K562 (cell line): Measurements from ENCODE around the gene SF3B4. TPM values are rescaled to one million over a fixed set of nuclear protein-coding genes. Genes with fewer than 3 reads are reported as not detected.

Experiments used
- ATAC-seq: fragments of 200-7000 bp; cut with Tn5 transposase; 3 replicates; pipeline ENCODE4 v1.9.1; 2020; ENCODE audit warnings: moderate library complexity
- BruUV-seq: library from RNA; stranded (reverse); fragments of 400-500 nt; replicated peaks from 2 replicates; lab custom pipeline; 2021; lab: Mats Ljungman, UMichigan
- CTCF ChIA-PET: fragments of 300-600 bp; formaldehyde crosslinking; extraction: SDS; loops from one replicate; lab custom pipeline; 2021; ENCODE audit warnings: low intra/inter-chr PET ratio; lab: Yijun Ruan, JAX
- POLR2A ChIA-PET: fragments of 300-600, 350-650 bp; sonication (Branson Sonifier 250); formaldehyde crosslinking; extraction: SDS; loops from one replicate; lab custom pipeline; 2021; ENCODE audit warnings: antibody characterized with exemption, inconsistent platforms; lab: Yijun Ruan, JAX
- DNase-seq, 4 experiments: peaks; one replicate each; pipeline versions ENCODE4 v3.0.0 to v3.0.0-alpha.2; 2011 to 2018; ENCODE audit warnings: low spot score in 3 of 4, mixed read lengths in 3 of 4; ENCODE audit errors: extremely low read depth in 1 of 4
- FAIRE-seq: peaks from 2 replicates; lab custom pipeline; 2011; peaks lifted over from hg19 to GRCh38; lab: Jason Lieb, UNC
- H2AFZ ChIP-seq: 2 replicates; pipeline ENCODE4 v1.6.0; 2011; ENCODE audit warnings: low read depth, low read length, control low read depth, inconsistent platforms
- H3K27ac ChIP-seq: fragments of 200-600 bp; 3 replicates; pipeline ENCODE4 v1.8.0; 2011; ENCODE audit warnings: low read depth, mild to moderate bottlenecking, control low read depth, inconsistent platforms, low read length, moderate library complexity, mixed read lengths; ENCODE audit errors: extremely low read depth
- H3K27me3 ChIP-seq, 2 experiments: fragments of 300-600 bp in 1 of 2; 2 replicates in 1 of 2; 3 replicates in 1 of 2; pipeline versions ENCODE4 v1.6.0 to v1.8.0; 2011; ENCODE audit warnings: inconsistent platforms in 2 of 2, low read length in 2 of 2, mild to moderate bottlenecking in 1 of 2, mixed read lengths in 1 of 2, moderate library complexity in 1 of 2; ENCODE audit not compliant: control insufficient read depth in 2 of 2, insufficient read depth in 2 of 2
- H3K36me3 ChIP-seq: fragments of 300-600 bp; 3 replicates; pipeline ENCODE4 v1.8.0; 2011; ENCODE audit warnings: mild to moderate bottlenecking, low read length, inconsistent platforms; ENCODE audit not compliant: control insufficient read depth, insufficient read depth
- H3K4me1 ChIP-seq, 2 experiments: fragments of 200-600 bp in 1 of 2; replicated peaks in 1 of 2; 2 replicates in 1 of 2; 3 replicates in 1 of 2; pipeline versions ENCODE4 v1.5.1 to v1.8.0; 2011; ENCODE audit warnings: inconsistent platforms in 2 of 2, low read length in 2 of 2, mild to moderate bottlenecking in 1 of 2, mixed read lengths in 1 of 2, moderate library complexity in 1 of 2; ENCODE audit not compliant: control insufficient read depth in 2 of 2, insufficient read depth in 2 of 2
- H3K4me2 ChIP-seq: 2 replicates; pipeline ENCODE4 v1.6.1; 2011; ENCODE audit warnings: low read length, control low read depth, inconsistent platforms, mixed read lengths; ENCODE audit not compliant: insufficient read depth
- H3K4me3 ChIP-seq: fragments of 200-600 bp; sonication (generic), shearing (Covaris generic); 2 replicates; pipeline ENCODE4 v1.5.1; 2016; ENCODE audit warnings: control low read depth, inconsistent platforms
- H3K79me2 ChIP-seq: fragments of 200-600 bp; 3 replicates; pipeline ENCODE4 v1.8.0; 2011; ENCODE audit warnings: low read length, inconsistent platforms; ENCODE audit not compliant: control insufficient read depth, insufficient read depth
- H3K9ac ChIP-seq, 2 experiments: 2 replicates each; pipeline versions ENCODE4 v1.6.0 to v1.6.1; 2011; ENCODE audit warnings: low read depth in 2 of 2, low read length in 2 of 2, control low read depth in 1 of 2, inconsistent platforms in 1 of 2, mild to moderate bottlenecking in 1 of 2, mixed read lengths in 1 of 2; ENCODE audit not compliant: insufficient read depth in 1 of 2
- H3K9me1 ChIP-seq: one replicate; pipeline ENCODE4 v1.6.0; 2011; ENCODE audit warnings: inconsistent platforms, mild to moderate bottlenecking, low read length, moderate library complexity; ENCODE audit not compliant: control insufficient read depth, insufficient read depth
- H3K9me3 ChIP-seq: replicated peaks from 2 replicates; pipeline ENCODE4 v1.5.1; 2011; ENCODE audit warnings: low read depth, low read length, inconsistent platforms; ENCODE audit not compliant: control insufficient read depth, insufficient read depth
- H4K20me1 ChIP-seq: replicated peaks from 2 replicates; pipeline ENCODE4 v1.6.1; 2011; ENCODE audit warnings: low read length, inconsistent platforms, mixed read lengths; ENCODE audit not compliant: control insufficient read depth, insufficient read depth
- FOXJ3 ChIP-seq: sonication (generic); formaldehyde crosslinking; IDR thresholded peaks from 2 replicates; pipeline ENCODE4 v1.4.0; 2020; ENCODE audit warnings: mild to moderate bottlenecking, missing genetic modification reagents
- HDAC2 ChIP-seq: fragments of 450-650 bp; IDR thresholded peaks from 2 replicates; pipeline ENCODE4 v1.6.1; 2016; ENCODE audit warnings: mild to moderate bottlenecking
- MAFG ChIP-seq: fragments of 450-650 bp; conservative IDR thresholded peaks from 2 replicates; pipeline ENCODE4 v1.6.1; 2016; ENCODE audit warnings: missing genetic modification characterization, missing compliant biosample characterization
- MAZ ChIP-seq, 2 experiments: fragments of 450-650 bp in 1 of 2; sonication (generic) in 1 of 2; formaldehyde crosslinking; IDR thresholded peaks in 1 of 2; conservative IDR thresholded peaks in 1 of 2; 2 replicates each; pipeline versions ENCODE4 v1.4.0 to v1.5.0; 2020; ENCODE audit warnings: mild to moderate bottlenecking in 1 of 2, missing genetic modification reagents in 1 of 2
- OTX1 ChIP-seq: fragments of 450-650 bp; formaldehyde crosslinking; IDR thresholded peaks from 2 replicates; pipeline ENCODE4 v1.4.0; 2022; ENCODE audit warnings: mild to moderate bottlenecking
- POLR2B ChIP-seq: fragments of 450-650 bp; IDR thresholded peaks from 2 replicates; pipeline ENCODE4 v1.6.1; 2018; ENCODE audit warnings: low read depth; ENCODE audit not compliant: partially characterized antibody
- RCOR1 ChIP-seq, 2 experiments: IDR thresholded peaks; 2 replicates each; pipeline ENCODE4 v1.6.1; 2012; ENCODE audit warnings: low read depth in 2 of 2, low read length in 2 of 2, borderline replicate concordance in 1 of 2, improper control_type of control experiment in 1 of 2
- TAL1 ChIP-seq: fragments of 450-650 bp; IDR thresholded peaks from 2 replicates; pipeline ENCODE4 v1.6.1; 2016; ENCODE audit warnings: mild to moderate bottlenecking
- VEZF1 ChIP-seq: fragments of 200-800 bp; sonication (Bioruptor generic); IDR thresholded peaks from 2 replicates; pipeline ENCODE4 v1.6.1; 2017; ENCODE audit warnings: missing genetic modification characterization, missing compliant biosample characterization
- ZBTB26 ChIP-seq: fragments of 450-650 bp; formaldehyde crosslinking; IDR thresholded peaks from 2 replicates; pipeline ENCODE4 v1.4.0; 2022; ENCODE audit warnings: missing genetic modification characterization
- ZNF354B ChIP-seq: fragments of 250-450 bp; sonication (Bioruptor Pico); IDR thresholded peaks from 2 replicates; pipeline ENCODE4 v1.4.0; 2020
- WGBS: fragments of 100-300 bp; shearing (Covaris generic); methylation state at CpG from one replicate; pipeline ENCODE4 v1.1.6; 2016; ENCODE audit warnings: low coverage, mixed read lengths; ENCODE audit not compliant: insufficient coverage; ENCODE audit errors: missing lambda C conversion rate; 5-methylcytosine and 5-hydroxymethylcytosine counted together
- in situ Hi-C: fragments of 300-500 bp; cut with MboI; formaldehyde crosslinking; loops from 4 replicates; pipeline ENCODE4 v1.15.0; 2018; ENCODE audit warnings: inconsistent platforms, mixed read lengths
- intact Hi-C: fragments of 100-400 bp; cut with micrococcal nuclease; formaldehyde crosslinking; loops from 2 replicates; pipeline ENCODE4 v1.14.2; 2022
- polyA plus RNA-seq, 8 experiments: library from polyadenylated mRNA; depleted of rRNA in 4 of 8; stranded (reverse) in 5 of 8; unstranded in 3 of 8; fragments of >200 nt; fragmentation: Nextera tagmentation in 2 of 8; fragmentation: Illumina TruSeq in 1 of 8; extraction: Ambion mirVana in 2 of 8; extraction: Trizol in 1 of 8; gene quantifications; 2 replicates each; pipeline versions ENCODE4 v1.2.1 to v1.2.3, GENCODE V29; 2011 to 2014; ENCODE audit warnings: inconsistent platforms in 1 of 8, missing spikeins in 1 of 8
- total RNA-seq, 7 experiments: library from RNA; depleted of rRNA in 6 of 7; stranded (reverse); fragments of >200 nt in 6 of 7; fragmentation: Illumina TruSeq in 2 of 7; extraction: Trizol in 2 of 7; gene quantifications; 2 replicates each; pipeline versions ENCODE4 v1.2.1 to v1.2.3, GENCODE V29; 2011 to 2021; ENCODE audit warnings: low replicate concordance in 1 of 7
- TF ChIP-seq, protein P1 (sequence below): sonication (generic); formaldehyde crosslinking; IDR thresholded peaks from 2 replicates; pipeline ENCODE4 v1.8.0; 2022; ENCODE audit warnings: mild to moderate bottlenecking, missing genetic modification reagents
- TF ChIP-seq, protein P2 (sequence below): sonication (generic); IDR thresholded peaks from 2 replicates; pipeline ENCODE4 v1.6.1; 2016

Gene SF3B4
- total and polyA plus RNA-seq, 9 of the 15 experiments (the other 6 are each of a cell fraction or from before 2014, with no cell fraction given) = 3.0 to 88.0 (median 26.1) TPM

GRCh38 chr1:149936170-149936991 is 8.8 kb upstream of the SF3B4 start, which contains the start of gene MTMR11:
MTMR11 (minus strand) TSS chr1:149936879; CDS start chr1:149936647, 232 bp downstream.
- CTCF ChIA-PET = no interaction called here
- intact Hi-C loops = no loop called here
- Histone ChIP-seq H2AFZ (peak within 1 kb of the TSS; percentile 75), H3K27me3 (no peaks in the 10 kb centered on the region), H3K36me3 (no peaks in the 10 kb centered on the region), H4K20me1 (no peaks in the 10 kb centered on the region), H3K9me1 (no peaks in the 10 kb centered on the region), H3K4me2 (peak within 1 kb of the TSS; percentile 68), H3K79me2 (no peaks in the 10 kb centered on the region), H3K9ac (peak within 1 kb of the TSS; percentile 24 to 53), H3K4me1 (peaks cover 23 to 39% of the 10 kb centered on the region in 2 experiments), H3K4me3 (peak within 1 kb of the TSS; percentile 26), H3K27ac (no peak within 1 kb of the TSS), H3K9me3 (no peaks in the 10 kb centered on the region)
- ATAC-seq = peak; percentile 65
- WGBS = 14% methylated on average over 17 of the region's 18 CpGs
- in situ Hi-C loops = no loop called here
- DNase-seq = peak in 3 of 4 experiments; percentile 51 to 54 (median 52)
- POLR2A ChIA-PET = interaction anchor here (0.6 to 2.7 kb wide), 4 partner anchors 8 to 49 kb away, joined by 3 to 24 read pairs (median 3); a partner anchor contains a TSS
- peak; percentile 44 for FAIRE-seq
- BruUV-seq = no TSS peak
- TF ChIP-seq POLR2B (peak; percentile 14), HDAC2 (0 out of 2 replicates have a peak, but pooled peaks have one; percentile 24), MAFG (tag) (no peak), OTX1 (CRISPR knock-in tag) (peak; percentile 41; the same call in 1 of the 2 replicates), MAZ (CRISPR knock-in tag; conservative IDR thresholded peaks at IDR 0.05 in 1 of 2, IDR thresholded peaks at IDR 0.05 in 1 of 2) (peak in 1 of 2 experiments; percentile 45; a peak in 1 of 4 replicates), FOXJ3 (CRISPR knock-in tag) (no peak), ZNF354B (CRISPR knock-in tag) (no peak), ZBTB26 (CRISPR knock-in tag) (0 out of 2 replicates have a peak, but pooled peaks have one; percentile 55), RCOR1 (IDR thresholded peaks at IDR 0.05; ENCODE audit: borderline replicate concordance in 1 of 2, low read depth in 2 of 2, low read length in 2 of 2) (peak in 1 of 2 experiments; percentile 8; a peak in 1 of 4 replicates), VEZF1 (CRISPR knock-in tag) (peak; percentile 75), TAL1 (0 out of 2 replicates have a peak, but pooled peaks have one; percentile 3)
- TF ChIP-seq, protein P1, sequence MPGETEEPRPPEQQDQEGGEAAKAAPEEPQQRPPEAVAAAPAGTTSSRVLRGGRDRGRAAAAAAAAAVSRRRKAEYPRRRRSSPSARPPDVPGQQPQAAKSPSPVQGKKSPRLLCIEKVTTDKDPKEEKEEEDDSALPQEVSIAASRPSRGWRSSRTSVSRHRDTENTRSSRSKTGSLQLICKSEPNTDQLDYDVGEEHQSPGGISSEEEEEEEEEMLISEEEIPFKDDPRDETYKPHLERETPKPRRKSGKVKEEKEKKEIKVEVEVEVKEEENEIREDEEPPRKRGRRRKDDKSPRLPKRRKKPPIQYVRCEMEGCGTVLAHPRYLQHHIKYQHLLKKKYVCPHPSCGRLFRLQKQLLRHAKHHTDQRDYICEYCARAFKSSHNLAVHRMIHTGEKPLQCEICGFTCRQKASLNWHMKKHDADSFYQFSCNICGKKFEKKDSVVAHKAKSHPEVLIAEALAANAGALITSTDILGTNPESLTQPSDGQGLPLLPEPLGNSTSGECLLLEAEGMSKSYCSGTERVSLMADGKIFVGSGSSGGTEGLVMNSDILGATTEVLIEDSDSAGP (CRISPR knock-in tag) = peak; percentile 91
- TF ChIP-seq, protein P2, sequence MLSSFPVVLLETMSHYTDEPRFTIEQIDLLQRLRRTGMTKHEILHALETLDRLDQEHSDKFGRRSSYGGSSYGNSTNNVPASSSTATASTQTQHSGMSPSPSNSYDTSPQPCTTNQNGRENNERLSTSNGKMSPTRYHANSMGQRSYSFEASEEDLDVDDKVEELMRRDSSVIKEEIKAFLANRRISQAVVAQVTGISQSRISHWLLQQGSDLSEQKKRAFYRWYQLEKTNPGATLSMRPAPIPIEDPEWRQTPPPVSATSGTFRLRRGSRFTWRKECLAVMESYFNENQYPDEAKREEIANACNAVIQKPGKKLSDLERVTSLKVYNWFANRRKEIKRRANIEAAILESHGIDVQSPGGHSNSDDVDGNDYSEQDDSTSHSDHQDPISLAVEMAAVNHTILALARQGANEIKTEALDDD = 0 out of 2 replicates have a peak, but pooled peaks have one; percentile 23
